HG03108 (cell line): Measurements from ENCODE around the gene GGA2.
"Not testable (repeated sequence)": the region's sequence is repeated elsewhere in the genome, so short reads cannot be mapped to it uniquely, and the experiment has no call there.

Experiments
- ATAC-seq: cut with Tn5 transposase; IDR thresholded peaks from one replicate; pipeline ENCODE4 v1.9.1; 2021; ENCODE audit warnings: moderate library complexity; ENCODE audit not compliant: unreplicated experiment

GGA2 gene

GRCh38 chr16:23504453-23505179 is 5.7 kb downstream of the GGA2 start:
- ATAC-seq, result peak; percentile 72

- ATAC-seq, result no peak
Observed at GRCh38 chr16:23504076-23504452, 6.2 kb downstream of the GGA2 start.

- ATAC-seq, result no peak
Observed at GRCh38 chr16:23502466-23502865, 7.8 kb downstream of the GGA2 start.

GRCh38 chr16:23501291-23501690 is 9.0 kb downstream of the GGA2 start:
- ATAC-seq, result no peak

GRCh38 chr16:23500862-23501225 is 9.4 kb downstream of the GGA2 start:
- no peak for ATAC-seq

- no peak for ATAC-seq
Observed at GRCh38 chr16:23500212-23500861, 10.0 kb downstream of the GGA2 start.

GRCh38 chr16:23499801-23500200 is 10.5 kb downstream of the GGA2 start:
- ATAC-seq, result no peak

- ATAC-seq, result no peak
Observed at GRCh38 chr16:23498863-23499262, 11.4 kb downstream of the GGA2 start.

GRCh38 chr16:23497543-23497868 is 12.8 kb downstream of the GGA2 start:
- ATAC-seq, result no peak

GRCh38 chr16:23496821-23497542 is 13.3 kb downstream of the GGA2 start:
- ATAC-seq, result no peak

- no peak for ATAC-seq
Observed at GRCh38 chr16:23495671-23496070, 14.6 kb downstream of the GGA2 start.

- no peak for ATAC-seq
Observed at GRCh38 chr16:23494188-23494587, 16.1 kb downstream of the GGA2 start.

GRCh38 chr16:23491490-23492391 is 18.6 kb downstream of the GGA2 start:
- ATAC-seq, result no peak

GRCh38 chr16:23486480-23486879 is 23.8 kb downstream of the GGA2 start:
- no peak for ATAC-seq

- no peak for ATAC-seq
Observed at GRCh38 chr16:23485841-23486240, 24.5 kb downstream of the GGA2 start.

GRCh38 chr16:23485257-23485614 is 25.1 kb downstream of the GGA2 start:
- ATAC-seq, result no peak

- no peak for ATAC-seq
Observed at GRCh38 chr16:23484510-23485256, 25.6 kb downstream of the GGA2 start.

- not testable (repeated sequence) for ATAC-seq
Observed at GRCh38 chr16:23483492-23483891, 26.8 kb downstream of the GGA2 start.

- no peak for ATAC-seq
Observed at GRCh38 chr16:23482778-23483177, 27.5 kb downstream of the GGA2 start.

GRCh38 chr16:23480257-23480656 is 30.0 kb downstream of the GGA2 start:
- ATAC-seq, result no peak

GRCh38 chr16:23479138-23479537 is 31.2 kb downstream of the GGA2 start:
- ATAC-seq, result no peak
